ENCODE results near the gene ZFP64.
"Not testable (repeated sequence)": the region's sequence is repeated elsewhere in the genome, so short reads cannot be mapped to it uniquely, and the experiment has no call there.

Gene ZFP64

DNA sequence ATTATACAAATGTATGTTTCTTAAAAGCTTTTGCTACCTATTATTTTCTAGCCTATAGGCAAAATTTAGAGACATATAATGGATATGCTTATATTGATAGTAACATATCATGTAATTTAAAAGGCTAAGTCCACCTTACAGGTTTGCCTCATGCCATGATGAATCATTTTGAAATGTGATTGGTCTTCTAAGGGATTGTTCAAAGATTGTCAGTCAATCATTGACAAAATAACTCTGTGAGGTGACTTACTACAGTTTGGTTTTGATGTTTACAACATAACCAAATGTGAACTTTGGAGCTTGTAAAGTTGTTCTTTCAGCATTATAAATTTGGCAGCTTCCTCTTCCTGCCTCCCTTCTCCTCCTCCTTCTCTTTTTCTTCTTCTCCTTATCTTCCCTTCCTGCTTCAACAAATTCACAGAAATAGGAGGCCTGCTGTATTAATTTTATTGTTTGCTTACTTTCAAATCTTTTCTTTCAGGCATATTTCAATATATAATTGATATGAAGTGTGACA, 39.7 kb upstream of the ZFP64 start:
- TF ChIP-seq, protein P1, sequence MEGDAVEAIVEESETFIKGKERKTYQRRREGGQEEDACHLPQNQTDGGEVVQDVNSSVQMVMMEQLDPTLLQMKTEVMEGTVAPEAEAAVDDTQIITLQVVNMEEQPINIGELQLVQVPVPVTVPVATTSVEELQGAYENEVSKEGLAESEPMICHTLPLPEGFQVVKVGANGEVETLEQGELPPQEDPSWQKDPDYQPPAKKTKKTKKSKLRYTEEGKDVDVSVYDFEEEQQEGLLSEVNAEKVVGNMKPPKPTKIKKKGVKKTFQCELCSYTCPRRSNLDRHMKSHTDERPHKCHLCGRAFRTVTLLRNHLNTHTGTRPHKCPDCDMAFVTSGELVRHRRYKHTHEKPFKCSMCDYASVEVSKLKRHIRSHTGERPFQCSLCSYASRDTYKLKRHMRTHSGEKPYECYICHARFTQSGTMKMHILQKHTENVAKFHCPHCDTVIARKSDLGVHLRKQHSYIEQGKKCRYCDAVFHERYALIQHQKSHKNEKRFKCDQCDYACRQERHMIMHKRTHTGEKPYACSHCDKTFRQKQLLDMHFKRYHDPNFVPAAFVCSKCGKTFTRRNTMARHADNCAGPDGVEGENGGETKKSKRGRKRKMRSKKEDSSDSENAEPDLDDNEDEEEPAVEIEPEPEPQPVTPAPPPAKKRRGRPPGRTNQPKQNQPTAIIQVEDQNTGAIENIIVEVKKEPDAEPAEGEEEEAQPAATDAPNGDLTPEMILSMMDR (IDR thresholded peaks at IDR 0.05; ENCODE audit: low read depth, low read length): no peak
- H3K4me3 ChIP-seq (ENCODE audit: low read depth, low read length): no peak overlapping the region
- DNase-seq (ENCODE audit: low read depth, low spot score): no peak
- in situ Hi-C loops (cut with HindIII; ENCODE audit: low sequenced_read_pairs): no loop called here

DNA sequence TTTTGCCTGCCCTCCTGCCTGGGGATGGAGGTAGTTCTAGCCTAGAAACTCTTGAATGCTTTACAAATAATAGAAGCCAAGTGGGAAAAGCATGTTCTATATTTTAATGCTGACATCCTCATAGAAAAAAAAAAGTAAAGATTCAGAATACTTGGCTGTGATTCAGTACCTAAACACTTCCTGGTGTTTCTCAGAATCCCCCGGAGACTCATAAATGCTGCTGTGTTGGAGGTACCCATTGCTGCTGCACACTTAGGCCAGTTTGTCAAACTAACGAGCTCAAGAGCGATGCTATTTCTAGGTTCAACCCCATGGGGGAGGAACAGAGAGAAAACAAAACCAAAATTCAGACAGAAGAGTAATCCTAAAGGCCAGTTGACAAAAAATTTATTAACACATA, 38.8 kb upstream of the ZFP64 start:
- TF ChIP-seq, protein P1 (IDR thresholded peaks at IDR 0.05; ENCODE audit: low read depth, low read length): no peak
- DNase-seq (ENCODE audit: low read depth, low spot score): peak; percentile 8
- no peak overlapping the region for H3K4me3 ChIP-seq (ENCODE audit: low read depth, low read length)
- in situ Hi-C loops (cut with HindIII; ENCODE audit: low sequenced_read_pairs): no loop called here

DNA sequence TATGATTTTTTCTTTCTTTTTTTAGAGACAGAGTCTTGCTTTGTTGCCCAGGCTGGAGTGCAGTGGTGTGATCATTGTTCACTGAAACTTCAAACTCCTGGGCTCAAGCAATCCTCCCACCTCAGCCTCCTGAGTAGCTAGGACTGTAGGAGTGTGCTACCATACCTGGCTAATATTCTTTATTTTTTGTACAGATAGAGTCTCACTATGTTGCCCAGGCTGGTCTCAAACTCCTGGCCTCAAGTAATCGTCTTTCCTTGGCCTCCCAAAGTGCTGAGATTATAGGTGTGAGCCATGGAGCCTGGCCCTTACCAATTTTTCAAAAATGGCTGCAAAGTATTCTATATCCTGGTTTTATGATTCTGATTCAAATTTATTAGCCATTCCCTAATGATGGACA, 37.8 kb upstream of the ZFP64 start:
- in situ Hi-C loops (cut with HindIII; ENCODE audit: low sequenced_read_pairs): not testable (repeated sequence)

DNA sequence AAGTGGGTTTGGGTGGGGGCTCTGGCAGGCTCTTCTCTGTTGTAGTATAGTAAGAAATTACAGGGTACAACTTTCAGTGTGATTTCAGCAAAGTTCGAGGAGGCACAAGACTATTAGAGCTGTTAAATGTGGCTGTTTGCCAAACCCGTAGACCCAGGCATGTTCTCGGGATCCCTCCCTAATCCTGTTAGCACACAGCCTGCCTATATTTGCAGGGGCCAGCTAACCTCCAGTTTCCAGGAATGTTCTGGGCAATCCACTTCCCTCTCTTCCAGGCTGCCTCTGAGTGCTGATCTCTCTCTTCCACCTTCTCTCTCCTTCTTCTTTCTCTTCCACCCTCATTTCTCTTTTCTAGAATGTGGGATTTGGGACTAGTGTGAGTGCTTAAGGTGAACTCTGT, 34.8 kb upstream of the ZFP64 start:
- DNase-seq (ENCODE audit: low read depth, low spot score): no peak
- in situ Hi-C loops (cut with HindIII; ENCODE audit: low sequenced_read_pairs): no loop called here
- no peak overlapping the region for H3K4me3 ChIP-seq (ENCODE audit: low read depth, low read length)
- TF ChIP-seq, protein P1 (IDR thresholded peaks at IDR 0.05; ENCODE audit: low read depth, low read length): no peak

More for the DNA sequence above, 37.8 kb upstream of the ZFP64 start:
- not testable (repeated sequence) for DNase-seq (ENCODE audit: low read depth, low spot score); H3K4me3 ChIP-seq (ENCODE audit: low read depth, low read length)

DNA sequence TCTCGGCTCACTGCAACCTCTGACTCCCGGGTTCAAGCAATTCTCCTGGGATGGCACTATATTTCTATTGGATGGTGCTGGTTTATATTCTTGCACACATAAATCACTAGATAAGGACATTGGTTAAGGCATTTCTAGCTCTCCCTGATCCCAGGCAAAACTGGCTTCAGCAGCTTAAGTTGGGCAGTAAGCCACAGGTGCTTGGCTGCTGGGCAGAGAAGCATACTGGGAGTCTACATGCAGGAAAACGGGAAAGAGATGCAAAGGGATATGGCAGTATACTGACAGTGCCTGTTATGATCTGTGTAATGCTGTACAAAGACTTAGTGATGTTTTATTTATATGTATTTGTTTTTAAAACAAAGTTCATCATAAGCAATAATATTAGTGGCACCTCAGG, 33.3 kb upstream of the ZFP64 start:
- no peak overlapping the region for H3K4me3 ChIP-seq (ENCODE audit: low read depth, low read length)
- in situ Hi-C loops (cut with HindIII; ENCODE audit: low sequenced_read_pairs): no loop called here
- TF ChIP-seq, protein P1 (IDR thresholded peaks at IDR 0.05; ENCODE audit: low read depth, low read length): no peak
- DNase-seq (ENCODE audit: low read depth, low spot score): no peak

DNA sequence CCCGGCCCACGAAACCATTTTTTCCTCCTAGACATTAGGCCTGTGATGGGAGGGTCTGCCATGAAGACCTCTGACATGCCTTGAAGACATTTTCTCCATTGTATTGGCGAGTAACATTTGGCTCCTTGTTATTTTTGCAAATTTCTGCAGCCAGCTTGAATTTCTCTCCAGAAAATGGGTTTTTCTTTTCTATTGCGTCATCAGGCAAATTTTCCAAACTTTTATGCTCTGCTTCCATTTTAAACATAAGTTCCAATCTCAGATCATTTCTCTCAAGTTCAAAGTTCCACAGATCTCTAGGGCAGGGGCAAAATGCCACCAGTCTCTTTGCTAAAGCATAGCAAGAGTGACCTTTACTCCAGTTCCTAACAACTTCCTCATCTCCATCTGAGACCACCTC, 29.8 kb upstream of the ZFP64 start:
- in situ Hi-C loops (cut with HindIII; ENCODE audit: low sequenced_read_pairs); DNase-seq (ENCODE audit: low read depth, low spot score); H3K4me3 ChIP-seq (ENCODE audit: low read depth, low read length): not testable (repeated sequence)

DNA sequence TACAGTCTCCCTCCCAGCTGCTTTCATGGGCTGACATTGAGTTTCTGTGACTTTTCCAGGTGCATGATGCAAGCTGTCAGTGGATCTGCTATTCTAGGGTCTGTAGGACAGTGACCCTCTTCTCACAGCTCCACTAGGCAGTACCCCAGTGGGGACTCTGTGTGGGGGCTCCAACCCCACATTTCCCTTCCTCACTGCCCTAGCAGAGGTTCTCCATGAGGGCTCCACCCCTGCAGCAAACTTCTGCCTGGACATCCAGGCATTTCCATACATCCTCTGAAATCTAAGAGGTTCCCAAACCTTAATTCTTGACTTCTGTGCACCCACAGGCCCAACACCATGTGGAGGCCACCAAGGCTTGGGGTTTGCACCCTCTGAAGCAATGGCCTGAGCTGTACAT, 29.3 kb upstream of the ZFP64 start:
- H3K4me3 ChIP-seq (ENCODE audit: low read depth, low read length); DNase-seq (ENCODE audit: low read depth, low spot score); in situ Hi-C loops (cut with HindIII; ENCODE audit: low sequenced_read_pairs): not testable (repeated sequence)

DNA sequence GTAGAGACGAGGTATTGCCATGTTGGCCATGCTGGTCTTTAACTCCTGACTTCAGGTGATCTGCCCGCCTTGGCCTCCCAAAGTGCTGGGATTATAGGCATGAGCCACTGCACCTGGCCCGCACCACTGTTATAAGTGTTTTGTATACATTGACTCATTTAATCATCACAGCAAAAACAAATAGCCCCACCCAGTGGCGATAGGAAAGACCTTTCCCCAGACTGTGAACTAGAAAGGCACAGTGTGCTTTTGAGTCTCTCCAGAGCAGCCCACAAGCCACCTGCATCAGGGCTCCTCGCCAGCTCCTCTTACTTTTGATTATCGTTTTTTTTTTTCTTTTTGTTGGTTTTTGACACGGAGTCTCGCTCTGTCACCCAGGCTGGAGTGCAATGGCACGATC, 27.9 kb upstream of the ZFP64 start:
- DNase-seq (ENCODE audit: low read depth, low spot score): no peak
- in situ Hi-C loops (cut with HindIII; ENCODE audit: low sequenced_read_pairs): no loop called here
- H3K4me3 ChIP-seq (ENCODE audit: low read depth, low read length): no peak overlapping the region
- TF ChIP-seq, protein P1 (IDR thresholded peaks at IDR 0.05; ENCODE audit: low read depth, low read length): no peak
